ENCODE data around the gene GLS. TPM values are rescaled to one million over a fixed set of nuclear protein-coding genes. Genes with fewer than 3 reads are reported as not detected.

GLS gene
- total RNA-seq, 6 experiments from 2014 or later: 191 to 431 (median 201) TPM

GRCh38 chr2:191001032-191001431 is 120.4 kb downstream of the GLS start:
- Mint-ChIP-seq H3K4me1 (ENCODE audit: low read depth) (no peaks in the 10 kb centered on the region), H3K27ac (no peak overlapping the region), H3K36me3 (ENCODE audit: low read depth) (peaks cover 68% of the 10 kb centered on the region), H3K4me3 (no peak overlapping the region), H3K27me3 (ENCODE audit: insufficient read depth) (no peaks in the 10 kb centered on the region; the same call in 1 of the 2 replicates), H3K9me3 (no peaks in the 10 kb centered on the region)
- no peak for DNase-seq
- TF ChIP-seq CTCF (IDR thresholded peaks at IDR 0.05): no peak

- H3K4me1 Mint-ChIP-seq (ENCODE audit: low read depth): no peaks in the 10 kb centered on the region
- H3K4me3 Mint-ChIP-seq: no peak overlapping the region
- no peak for TF ChIP-seq CTCF (IDR thresholded peaks at IDR 0.05)
- peaks cover 68% of the 10 kb centered on the region for H3K36me3 Mint-ChIP-seq (ENCODE audit: low read depth)
- no peak for DNase-seq
- no peak overlapping the region for H3K27ac Mint-ChIP-seq
- no peaks in the 10 kb centered on the region; the same call in 1 of the 2 replicates for H3K27me3 Mint-ChIP-seq (ENCODE audit: insufficient read depth)
- H3K9me3 Mint-ChIP-seq: no peaks in the 10 kb centered on the region
Observed at GRCh38 chr2:191001624-191002023, 121.0 kb downstream of the GLS start.

- DNase-seq: no peak
- H3K36me3 Mint-ChIP-seq (ENCODE audit: low read depth): peaks cover 73% of the 10 kb centered on the region
- H3K9me3 Mint-ChIP-seq: no peaks in the 10 kb centered on the region
Observed at GRCh38 chr2:191003405-191004309, 123.0 kb downstream of the GLS start.

GRCh38 chr2:191006297-191006696 is 125.7 kb downstream of the GLS start:
- H3K27me3 Mint-ChIP-seq (ENCODE audit: insufficient read depth): peaks cover 2% of the 10 kb centered on the region; the same call in 1 of the 2 replicates
- no peak overlapping the region for H3K27ac Mint-ChIP-seq
- H3K9me3 Mint-ChIP-seq: no peaks in the 10 kb centered on the region
- peaks cover 66% of the 10 kb centered on the region for H3K36me3 Mint-ChIP-seq (ENCODE audit: low read depth)
- peaks cover 18% of the 10 kb centered on the region for H3K4me1 Mint-ChIP-seq (ENCODE audit: low read depth)
- DNase-seq: no peak
- H3K4me3 Mint-ChIP-seq: no peak overlapping the region
- TF ChIP-seq CTCF (IDR thresholded peaks at IDR 0.05): no peak

More at GRCh38 chr2:191003405-191004309, 123.0 kb downstream of the GLS start:
- Mint-ChIP-seq H3K27me3 (ENCODE audit: insufficient read depth) (no peaks in the 10 kb centered on the region; the same call in 1 of the 2 replicates), H3K4me3 (no peak overlapping the region), H3K4me1 (ENCODE audit: low read depth) (no peaks in the 10 kb centered on the region), H3K27ac (peak overlapping the region; percentile 32; the same call in 1 of the 2 replicates)
- TF ChIP-seq CTCF (IDR thresholded peaks at IDR 0.05): no peak

GRCh38 chr2:191006997-191007783 is 126.6 kb downstream of the GLS start:
- no peak for DNase-seq
- Mint-ChIP-seq H3K4me1 (ENCODE audit: low read depth) (peaks cover 22% of the 10 kb centered on the region), H3K27ac (no peak overlapping the region), H3K4me3 (no peak overlapping the region), H3K9me3 (no peaks in the 10 kb centered on the region), H3K27me3 (ENCODE audit: insufficient read depth) (peaks cover 2% of the 10 kb centered on the region; the same call in 1 of the 2 replicates), H3K36me3 (ENCODE audit: low read depth) (peaks cover 65% of the 10 kb centered on the region)
- no peak for TF ChIP-seq CTCF (IDR thresholded peaks at IDR 0.05)
